Neutrophil (primary cell): ENCODE data around the gene BSG.

Source experiments
- H3K27ac ChIP-seq: fragments of 200-600 bp; sonication (generic); 2 replicates; pipeline ENCODE4 v1.5.1; 2016; ENCODE audit warnings: mild to moderate bottlenecking, moderate library complexity
- H3K27me3 ChIP-seq: fragments of 200-600 bp; sonication (generic); 2 replicates; pipeline ENCODE4 v1.6.0; 2016; ENCODE audit warnings: mild to moderate bottlenecking
- H3K36me3 ChIP-seq: fragments of 200-600 bp; sonication (generic); 2 replicates; pipeline ENCODE4 v1.5.1; 2017
- H3K4me1 ChIP-seq, 2 experiments: fragments of 200-600 bp in 1 of 2; sonication (generic) in 1 of 2; 1 replicate in 1 of 2; 2 replicates in 1 of 2; pipeline versions ENCODE4 v1.5.1 to v1.6.1; 2013 to 2016; ENCODE audit warnings: low read depth in 1 of 2, low read length in 1 of 2, mild to moderate bottlenecking in 1 of 2, moderate library complexity in 1 of 2; ENCODE audit not compliant: control insufficient read depth in 1 of 2, insufficient read depth in 1 of 2
- H3K4me3 ChIP-seq, 2 experiments: fragments of 200-600 bp in 1 of 2; sonication (generic) in 1 of 2; 1 replicate in 1 of 2; 2 replicates in 1 of 2; pipeline ENCODE4 v1.5.1; 2013 to 2016; ENCODE audit warnings: low read depth in 1 of 2, low read length in 1 of 2, mild to moderate bottlenecking in 1 of 2, moderate library complexity in 1 of 2
- H3K9me3 ChIP-seq: fragments of 200-600 bp; sonication (generic); 2 replicates; pipeline ENCODE4 v1.5.1; 2016
- CTCF ChIP-seq: fragments of 200-600 bp; sonication (generic); IDR thresholded peaks from 2 replicates; pipeline ENCODE4 v1.5.1; 2016; ENCODE audit warnings: antibody characterized with exemption

The BSG gene

GRCh38 chr19:572140-572742 lies at the start of gene BSG:
Gene BSG, plus strand, starts transcription at chr19:572596. Its CDS starts 39 bp downstream, at chr19:572635.
- H3K36me3 ChIP-seq: peaks cover 4% of the 10 kb centered on the region
- no peaks in the 10 kb centered on the region for H3K27me3 ChIP-seq
- TF ChIP-seq CTCF: peak; percentile 67
- peak within 1 kb of the TSS; percentile 99 for H3K27ac ChIP-seq
- H3K4me3 ChIP-seq: peak within 1 kb of the TSS; percentile 89 to 94
- peaks cover 50 to 59% of the 10 kb centered on the region in 2 experiments for H3K4me1 ChIP-seq
- H3K9me3 ChIP-seq: no peaks in the 10 kb centered on the region

DNA sequence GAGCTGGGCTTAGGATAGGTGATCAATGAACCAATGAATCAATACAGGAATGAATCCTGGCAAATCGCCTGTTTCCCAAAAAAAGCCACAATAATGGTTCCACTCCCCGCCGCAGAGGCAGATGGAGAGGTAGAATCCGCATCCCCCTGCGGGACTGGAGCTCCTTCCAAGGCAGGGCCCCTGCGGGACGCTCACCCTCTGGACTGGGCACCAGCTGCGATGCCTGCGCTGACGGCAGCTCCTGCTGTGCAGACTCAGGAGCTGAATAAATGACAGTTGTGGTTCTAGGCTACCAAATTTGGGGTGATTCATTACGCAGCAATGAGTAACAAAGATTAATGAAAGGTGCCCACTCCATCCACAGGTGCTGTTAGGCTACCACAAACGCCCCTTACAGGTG lies 49.7 kb upstream of the BSG start:
- H3K9me3 ChIP-seq: no peaks in the 10 kb centered on the region

GRCh38 chr19:524062-524674 lies 48.2 kb upstream of the BSG start:
- no peak overlapping the region for H3K27ac ChIP-seq
- peaks cover 6% of the 10 kb centered on the region for H3K36me3 ChIP-seq
- H3K4me3 ChIP-seq: no peak overlapping the region
- no peak for TF ChIP-seq CTCF
- peaks cover 26% of the 10 kb centered on the region for H3K27me3 ChIP-seq
- no peaks in the 10 kb centered on the region for H3K9me3 ChIP-seq
- peaks cover 0 to 6% of the 10 kb centered on the region in 2 experiments for H3K4me1 ChIP-seq

More for the DNA sequence above, 49.7 kb upstream of the BSG start:
- no peak for TF ChIP-seq CTCF
- H3K36me3 ChIP-seq: peaks cover 6% of the 10 kb centered on the region
- H3K4me1 ChIP-seq: no peaks in the 10 kb centered on the region
- no peak overlapping the region for H3K27ac ChIP-seq
- peaks cover 40% of the 10 kb centered on the region for H3K27me3 ChIP-seq
- H3K4me3 ChIP-seq: no peak overlapping the region

DNA sequence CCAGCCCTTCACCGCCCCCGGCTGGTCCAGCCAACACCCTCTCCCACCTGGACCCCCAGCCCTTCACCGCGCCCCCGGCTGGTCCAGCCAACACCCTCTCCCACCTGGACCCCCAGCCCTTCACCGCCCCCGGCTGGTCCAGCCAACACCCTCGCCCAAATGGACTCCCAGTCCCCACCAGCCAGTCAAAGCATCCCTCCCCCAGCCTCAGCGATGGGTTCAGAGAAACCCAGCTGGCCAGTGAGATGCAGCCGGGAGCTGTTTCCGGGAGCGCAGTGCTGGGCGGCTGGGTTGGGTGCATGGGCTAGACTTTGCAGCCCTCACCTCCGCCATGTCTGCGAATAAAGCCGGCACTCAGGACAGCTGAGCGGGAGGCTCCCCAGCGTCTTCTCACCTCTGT lies 47.4 kb upstream of the BSG start:
- peaks cover 0 to 6% of the 10 kb centered on the region in 2 experiments for H3K4me1 ChIP-seq
- H3K9me3 ChIP-seq: no peaks in the 10 kb centered on the region
- H3K4me3 ChIP-seq: no peak overlapping the region
- no peak for TF ChIP-seq CTCF
- H3K27me3 ChIP-seq: peaks cover 19% of the 10 kb centered on the region
- H3K27ac ChIP-seq: no peak overlapping the region
- H3K36me3 ChIP-seq: no peaks in the 10 kb centered on the region

- no peaks in the 10 kb centered on the region for H3K36me3 ChIP-seq
- peaks cover 19% of the 10 kb centered on the region for H3K27me3 ChIP-seq
- no peaks in the 10 kb centered on the region for H3K9me3 ChIP-seq
- TF ChIP-seq CTCF: no peak
- peaks cover 7 to 10% of the 10 kb centered on the region in 2 experiments for H3K4me1 ChIP-seq
- H3K4me3 ChIP-seq: no peak overlapping the region
- H3K27ac ChIP-seq: no peak overlapping the region
Measured at GRCh38 chr19:525857-526419, 46.5 kb upstream of the BSG start.
